A549 (cell line): ENCODE measurements around the gene NQO2. TPM values are rescaled to one million over a fixed set of nuclear protein-coding genes. Genes with fewer than 3 reads are reported as not detected.
"Not testable (repeated sequence)": the region's sequence is repeated elsewhere in the genome, so short reads cannot be mapped to it uniquely, and the experiment has no call there.

Experiments
- ATAC-seq, 2 experiments: fragments of 200-7000 bp in 1 of 2; fragments of >200 bp in 1 of 2; cut with Nextera tagmentation in 1 of 2; cut with Tn5 transposase in 1 of 2; 3 replicates each; pipeline versions ENCODE4 v1.8.0 to v1.9.1; 2018 to 2020; ENCODE audit warnings: mild to moderate bottlenecking in 1 of 2, moderate library complexity in 1 of 2
- CTCF ChIA-PET: fragments of 300-600 bp; sonication (Branson Sonifier 250); formaldehyde crosslinking; extraction: SDS; loops from one replicate; lab custom pipeline; 2021; ENCODE audit warnings: antibody characterized with exemption, inconsistent platforms; lab: Yijun Ruan, JAX
- POLR2A ChIA-PET: fragments of 350-600 bp; formaldehyde crosslinking; extraction: SDS; loops from one replicate; lab custom pipeline; 2021; ENCODE audit warnings: antibody characterized with exemption, inconsistent platforms; lab: Yijun Ruan, JAX
- DNase-seq, 2 experiments: peaks; one replicate each; pipeline versions ENCODE4 v3.0.0 to v3.0.0-alpha.2; 2011 to 2016; ENCODE audit warnings: low read depth in 1 of 2, low spot score in 1 of 2
- FAIRE-seq: peaks from 2 replicates; lab custom pipeline; 2011; peaks lifted over from hg19 to GRCh38; lab: Jason Lieb, UNC
- H3K27ac ChIP-seq, 2 experiments: fragments of >200 bp; sonication (Bioruptor Twin); formaldehyde crosslinking; 3 replicates each; pipeline ENCODE4 v1.5.1; 2016 to 2017
- H3K4me1 ChIP-seq: fragments of >200 bp; sonication (Bioruptor Twin); formaldehyde crosslinking; 3 replicates; pipeline ENCODE4 v1.6.1; 2016
- H3K4me2 ChIP-seq: fragments of >200 bp; sonication (Bioruptor Twin); formaldehyde crosslinking; 3 replicates; pipeline ENCODE4 v1.6.1; 2016
- H3K4me3 ChIP-seq: fragments of >200 bp; sonication (Bioruptor Twin); formaldehyde crosslinking; 3 replicates; pipeline ENCODE4 v1.5.1; 2016
- H3K9me3 ChIP-seq: fragments of >200 bp; sonication (Bioruptor Twin); formaldehyde crosslinking; 3 replicates; pipeline ENCODE4 v1.6.1; 2016
- BCL3 ChIP-seq: fragments of >200 bp; sonication (Bioruptor Twin); formaldehyde crosslinking; IDR thresholded peaks from 3 replicates; pipeline ENCODE4 v1.6.1; 2016
- BHLHE40 ChIP-seq: IDR thresholded peaks from 2 replicates; pipeline ENCODE4 v1.6.1; 2012; ENCODE audit warnings: low read depth, low read length, inconsistent platforms
- CEBPB ChIP-seq, 2 experiments: fragments of >200 bp in 1 of 2; sonication (Bioruptor Twin) in 1 of 2; formaldehyde crosslinking in 1 of 2; IDR thresholded peaks; 2 replicates each; pipeline ENCODE4 v1.6.1; 2012 to 2016
- CHD2 ChIP-seq: fragments of 150-350 bp; IDR thresholded peaks from 2 replicates; pipeline ENCODE4 v1.6.1; 2014; ENCODE audit warnings: low read length; ENCODE audit not compliant: partially characterized antibody
- EHMT2 ChIP-seq: fragments of 200-600 bp; sonication (generic); IDR thresholded peaks from 2 replicates; pipeline ENCODE4 v1.6.1; 2016; ENCODE audit warnings: antibody characterized with exemption, low read depth, mild to moderate bottlenecking, moderate library complexity
- ESRRA ChIP-seq: fragments of 150-350 bp; IDR thresholded peaks from 2 replicates; pipeline ENCODE4 v1.6.1; 2014; ENCODE audit warnings: mild to moderate bottlenecking, low read length, borderline replicate concordance
- FOSB ChIP-seq: fragments of 250-450 bp; sonication (Bioruptor Pico); IDR thresholded peaks from 2 replicates; pipeline ENCODE4 v1.5.0; 2020; ENCODE audit warnings: mild to moderate bottlenecking, moderate library complexity
- FOXS1 ChIP-seq: fragments of 250-450 bp; sonication (Bioruptor Pico); IDR thresholded peaks from 2 replicates; pipeline ENCODE4 v1.5.0; 2020; ENCODE audit warnings: mild to moderate bottlenecking, moderate library complexity
- HDAC2 ChIP-seq: fragments of 200-600 bp; sonication (generic); IDR thresholded peaks from 2 replicates; pipeline ENCODE4 v1.6.1; 2016
- HEYL ChIP-seq: fragments of 250-450 bp; sonication (Bioruptor Pico); IDR thresholded peaks from 2 replicates; pipeline ENCODE4 v1.8.0; 2021; ENCODE audit warnings: mild to moderate bottlenecking, moderate library complexity
- HMGXB4 ChIP-seq: fragments of 250-450 bp; sonication (Bioruptor Pico); IDR thresholded peaks from 2 replicates; pipeline ENCODE4 v1.5.0; 2021; ENCODE audit warnings: mild to moderate bottlenecking, moderate library complexity, borderline replicate concordance
- HOXA7 ChIP-seq: fragments of 250-450 bp; sonication (Bioruptor Pico); IDR thresholded peaks from 2 replicates; pipeline ENCODE4 v1.5.0; 2020; ENCODE audit warnings: mild to moderate bottlenecking, moderate library complexity
- HOXB13 ChIP-seq: fragments of 250-450 bp; sonication (Bioruptor Pico); IDR thresholded peaks from 2 replicates; pipeline ENCODE4 v1.5.0; 2020; ENCODE audit warnings: low read depth, mild to moderate bottlenecking, moderate library complexity
- HOXB5 ChIP-seq: fragments of 250-450 bp; sonication (Bioruptor Pico); IDR thresholded peaks from 2 replicates; pipeline ENCODE4 v1.5.0; 2020; ENCODE audit warnings: mild to moderate bottlenecking, moderate library complexity
- JUNB ChIP-seq: fragments of >200 bp; sonication (Bioruptor Twin); formaldehyde crosslinking; IDR thresholded peaks from 2 replicates; pipeline ENCODE4 v1.6.1; 2016
- MAZ ChIP-seq: fragments of 150-350 bp; IDR thresholded peaks from 2 replicates; pipeline ENCODE4 v1.6.1; 2014; ENCODE audit warnings: antibody characterized with exemption, low read depth, low read length, borderline replicate concordance
- NPAS2 ChIP-seq: fragments of 250-450 bp; sonication (Bioruptor Pico); IDR thresholded peaks from 2 replicates; pipeline ENCODE4 v1.8.0; 2022; ENCODE audit warnings: mild to moderate bottlenecking, moderate library complexity, borderline replicate concordance
- PBX3 ChIP-seq: IDR thresholded peaks from 2 replicates; pipeline ENCODE4 v1.6.1; 2012
- POLR2AphosphoS2 ChIP-seq: conservative IDR thresholded peaks from 2 replicates; pipeline ENCODE4 v1.6.1; 2012; ENCODE audit warnings: low read length, improper control_type of control experiment, inconsistent platforms
- RCOR1 ChIP-seq: fragments of 150-350 bp; IDR thresholded peaks from 2 replicates; pipeline ENCODE4 v1.6.1; 2014; ENCODE audit warnings: antibody characterized with exemption, low read length, low read depth
- SMC3 ChIP-seq: fragments of >200 bp; sonication (Bioruptor Twin); formaldehyde crosslinking; IDR thresholded peaks from 3 replicates; pipeline ENCODE4 v1.6.1; 2018; ENCODE audit warnings: inconsistent platforms
- TFCP2L1 ChIP-seq: fragments of 250-450 bp; sonication (Bioruptor Pico); IDR thresholded peaks from 2 replicates; pipeline ENCODE4 v1.5.0; 2021; ENCODE audit warnings: mild to moderate bottlenecking
- TP53 ChIP-seq: fragments of 250-450 bp; sonication (Bioruptor Pico); IDR thresholded peaks from 2 replicates; pipeline ENCODE4 v1.5.0; 2021; ENCODE audit warnings: mild to moderate bottlenecking, moderate library complexity
- USF2 ChIP-seq: fragments of 450-650 bp; IDR thresholded peaks from 2 replicates; pipeline ENCODE4 v1.6.1; 2014; ENCODE audit warnings: antibody characterized with exemption
- ZC3H11A ChIP-seq: fragments of 450-650 bp; IDR thresholded peaks from 2 replicates; pipeline ENCODE4 v1.6.1; 2014; ENCODE audit warnings: antibody characterized with exemption, mild to moderate bottlenecking
- ZFP36 ChIP-seq: fragments of 450-650 bp; IDR thresholded peaks from 2 replicates; pipeline ENCODE4 v1.6.1; 2014; ENCODE audit warnings: borderline replicate concordance; ENCODE audit not compliant: partially characterized antibody
- ZSCAN20 ChIP-seq: fragments of 250-450 bp; sonication (Bioruptor Pico); IDR thresholded peaks from 2 replicates; pipeline ENCODE4 v1.8.0; 2022; ENCODE audit warnings: mild to moderate bottlenecking, moderate library complexity
- WGBS: methylation state at CpG from one replicate; pipeline ENCODE4 v1.1.6; 2017; ENCODE audit errors: missing lambda C conversion rate; 5-methylcytosine and 5-hydroxymethylcytosine counted together
- polyA plus RNA-seq, 4 experiments: library from polyadenylated mRNA; depleted of rRNA in 3 of 4; stranded (reverse); fragments of >200 nt; fragmentation: RNase III in 1 of 4; extraction: RNeasy Plus Mini Kit Qiagen cat#74134 plus additional on column Dnase treatment in 1 of 4; gene quantifications; 2 replicates in 3 of 4; 3 replicates in 1 of 4; pipeline ENCODE4 v1.2.3, GENCODE V29; 2011 to 2017

NQO2 gene
- polyA plus RNA-seq, 2 of the 4 experiments (the other 2 are of a cell fraction) = 67.2 to 86.5 TPM

GRCh38 chr6:3045777-3046176 lies 46.1 kb downstream of the NQO2 start:
- Histone ChIP-seq H3K9me3 (no peaks in the 10 kb centered on the region), H3K27ac (no peak overlapping the region), H3K4me2 (no peak overlapping the region), H3K4me1 (no peaks in the 10 kb centered on the region), H3K4me3 (no peak overlapping the region)
- DNase-seq (no peak), ATAC-seq (no peak), FAIRE-seq (no peak)
- 68% methylated on average over 1 of the region's 1 CpG for WGBS
- ChIA-PET CTCF (interaction anchor here (1.7 kb wide), 1 partner anchor 46 kb away, joined by 5 read pairs; the partner anchor contains the start of gene NQO2), POLR2A (no interaction called here)
- TF ChIP-seq BHLHE40 = no peak
- no peak for TF ChIP-seq USF2
- no peak for TF ChIP-seq POLR2AphosphoS2
- TF ChIP-seq NPAS2 (CRISPR knock-in tag) = no peak
- no peak for TF ChIP-seq MAZ
- no peak for TF ChIP-seq EHMT2
- no peak for TF ChIP-seq ZSCAN20 (CRISPR knock-in tag)
- no peak for TF ChIP-seq CEBPB (IDR thresholded peaks at IDR 0.05)
- no peak for TF ChIP-seq TP53 (CRISPR knock-in tag)
- no peak for TF ChIP-seq ZC3H11A
- TF ChIP-seq FOXS1 = no peak
- no peak for TF ChIP-seq FOSB (CRISPR knock-in tag)
- TF ChIP-seq PBX3 = no peak
- TF ChIP-seq BCL3 = no peak
- TF ChIP-seq CHD2 = no peak

GRCh38 chr6:3046295-3046694 lies 46.6 kb downstream of the NQO2 start:
- CTCF ChIA-PET = interaction anchor here (0.5 to 1.7 kb wide), 2 partner anchors 46 to 81 kb away, joined by 3 to 5 read pairs; partner anchors contain the start of gene NQO2
- no peak for DNase-seq
- H3K4me3 ChIP-seq = no peak overlapping the region
- WGBS = 66% methylated on average over 3 of the region's 3 CpGs
- H3K27ac ChIP-seq = no peak overlapping the region
- no peak for TF ChIP-seq NPAS2 (CRISPR knock-in tag)
- no peak for TF ChIP-seq HMGXB4 (CRISPR knock-in tag)
- no peak for TF ChIP-seq HDAC2
- TF ChIP-seq ESRRA = no peak
- TF ChIP-seq CHD2 = no peak
- no peak for TF ChIP-seq TFCP2L1 (CRISPR knock-in tag)
- no peak for TF ChIP-seq HOXA7
- TF ChIP-seq HEYL (CRISPR knock-in tag) = no peak
- TF ChIP-seq HOXB5 (CRISPR knock-in tag) = no peak
- no peak for TF ChIP-seq FOSB (CRISPR knock-in tag)
- no peak for TF ChIP-seq HOXB13 (CRISPR knock-in tag)
- no peak for TF ChIP-seq JUNB
- no peak for TF ChIP-seq ZFP36
- TF ChIP-seq EHMT2 = no peak
- TF ChIP-seq SMC3 = no peak
- no peak for TF ChIP-seq POLR2AphosphoS2
- no peak for TF ChIP-seq RCOR1
- TF ChIP-seq ZC3H11A = no peak
- TF ChIP-seq, all 56 proteins: peak for 0
- Histone ChIP-seq H3K4me2 (no peak overlapping the region), H3K4me1 (no peaks in the 10 kb centered on the region), H3K9me3 (no peaks in the 10 kb centered on the region)
- ATAC-seq = no peak
- FAIRE-seq = no peak
- POLR2A ChIA-PET = no interaction called here

- H3K27ac ChIP-seq, DNase-seq, POLR2A ChIA-PET, H3K4me1 ChIP-seq, H3K9me3 ChIP-seq, FAIRE-seq, H3K4me2 ChIP-seq, H3K4me3 ChIP-seq, ATAC-seq: not testable (repeated sequence)
- 86% methylated on average over 1 of the region's 4 CpGs for WGBS
- CTCF ChIA-PET = interaction anchor here (0.7 to 1.6 kb wide), 4 partner anchors 18 to 944 kb away, joined by 3 to 7 read pairs (median 4); no protein-coding TSS in a partner anchor
These were observed 48.3 kb downstream of the NQO2 start for GRCh38 chr6:3048009-3048408.
